GM21723 (cell line): Measurements from ENCODE around the gene C9orf72.
A peak's percentile ranks its signal among the peaks of the same experiment; 100 is the strongest.

Experiments used
- ATAC-seq: cut with Tn5 transposase; IDR thresholded peaks from one replicate; pipeline ENCODE4 v1.9.1; 2021; ENCODE audit warnings: mild to moderate bottlenecking, moderate library complexity; ENCODE audit not compliant: unreplicated experiment

The C9orf72 gene

DNA sequence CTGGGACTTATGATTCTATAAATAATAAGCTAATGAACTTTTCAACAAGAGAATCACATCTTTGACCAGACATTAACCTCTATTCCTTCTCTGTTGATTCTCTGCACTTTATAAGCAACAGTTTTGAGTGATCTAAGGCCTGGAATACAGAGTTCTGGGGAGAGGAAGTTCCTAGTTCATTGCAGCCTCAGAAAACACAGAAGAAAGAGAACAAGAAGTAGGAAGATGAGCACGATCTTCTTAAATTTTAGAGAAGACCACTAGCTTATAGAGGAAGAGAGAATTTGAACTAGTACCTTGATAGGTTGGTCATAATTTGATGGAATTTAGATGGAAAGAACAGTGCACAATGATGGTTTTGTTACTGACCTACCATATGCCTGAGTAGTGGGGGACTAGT lies 8.5 kb upstream of the C9orf72 start:
- no peak for ATAC-seq

DNA sequence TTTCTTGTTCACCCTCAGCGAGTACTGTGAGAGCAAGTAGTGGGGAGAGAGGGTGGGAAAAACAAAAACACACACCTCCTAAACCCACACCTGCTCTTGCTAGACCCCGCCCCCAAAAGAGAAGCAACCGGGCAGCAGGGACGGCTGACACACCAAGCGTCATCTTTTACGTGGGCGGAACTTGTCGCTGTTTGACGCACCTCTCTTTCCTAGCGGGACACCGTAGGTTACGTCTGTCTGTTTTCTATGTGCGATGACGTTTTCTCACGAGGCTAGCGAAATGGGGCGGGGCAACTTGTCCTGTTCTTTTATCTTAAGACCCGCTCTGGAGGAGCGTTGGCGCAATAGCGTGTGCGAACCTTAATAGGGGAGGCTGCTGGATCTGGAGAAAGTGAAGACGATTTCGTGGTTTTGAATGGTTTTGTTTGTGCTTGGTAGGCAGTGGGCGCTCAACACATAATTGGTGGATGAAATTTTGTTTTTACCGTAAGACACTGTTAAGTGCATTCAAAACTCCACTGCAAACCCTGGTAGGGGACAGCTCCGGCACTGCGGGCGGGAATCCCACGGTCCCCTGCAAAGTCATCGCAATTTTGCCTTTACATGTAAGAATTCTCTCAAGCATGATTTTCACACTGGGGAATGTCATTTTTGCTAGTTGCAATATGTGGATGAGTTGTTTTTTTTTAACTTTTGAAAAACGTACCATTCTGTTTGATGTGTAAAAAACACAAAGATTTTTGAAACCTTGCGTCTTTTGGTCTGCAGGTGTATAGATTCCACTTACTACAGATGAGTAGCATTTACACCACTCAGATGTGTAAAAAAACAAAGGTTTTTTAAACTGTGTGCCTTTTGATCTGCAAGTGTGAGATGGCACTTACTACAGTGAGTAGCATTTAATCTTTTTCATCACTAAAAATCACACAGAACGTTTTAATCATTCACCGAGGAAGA lies 631 bp upstream of the C9orf72 start:
- ATAC-seq = peak; percentile 90

DNA sequence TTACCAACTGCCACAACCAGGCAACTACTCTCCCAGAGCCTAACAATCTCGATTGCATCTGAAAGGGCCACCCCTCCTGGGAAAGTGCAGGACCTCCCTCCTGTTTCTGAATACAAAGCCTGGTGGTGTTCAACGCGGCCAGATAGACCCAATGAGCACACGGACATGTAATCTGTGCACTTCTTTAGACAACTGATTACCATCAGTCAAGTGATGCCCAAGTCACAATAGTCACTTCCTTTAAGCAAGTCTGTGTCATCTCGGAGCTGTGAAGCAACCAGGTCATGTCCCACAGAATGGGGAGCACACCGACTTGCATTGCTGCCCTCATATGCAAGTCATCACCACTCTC lies 739 bp downstream of the C9orf72 start:
- peak; percentile 45 for ATAC-seq

DNA sequence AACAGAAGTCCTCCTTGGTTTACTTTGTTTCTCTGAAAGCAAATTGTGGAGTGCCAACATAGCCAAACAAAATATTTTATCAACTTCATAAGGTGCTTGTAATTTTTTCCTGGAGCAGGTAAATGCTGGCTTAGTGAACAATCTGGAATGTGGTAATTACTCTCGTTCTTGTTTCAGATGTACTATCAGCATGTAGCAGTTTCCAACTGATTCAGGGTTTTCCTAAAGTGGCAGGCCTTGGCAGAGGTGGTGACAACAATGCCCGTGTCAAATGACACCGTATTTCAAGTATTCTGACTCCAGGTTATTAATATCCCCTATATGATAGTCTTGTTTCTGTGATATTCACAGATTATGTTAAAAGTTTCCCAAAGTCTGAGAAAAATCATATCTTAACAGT lies 1.2 kb downstream of the C9orf72 start:
- no peak for ATAC-seq

DNA sequence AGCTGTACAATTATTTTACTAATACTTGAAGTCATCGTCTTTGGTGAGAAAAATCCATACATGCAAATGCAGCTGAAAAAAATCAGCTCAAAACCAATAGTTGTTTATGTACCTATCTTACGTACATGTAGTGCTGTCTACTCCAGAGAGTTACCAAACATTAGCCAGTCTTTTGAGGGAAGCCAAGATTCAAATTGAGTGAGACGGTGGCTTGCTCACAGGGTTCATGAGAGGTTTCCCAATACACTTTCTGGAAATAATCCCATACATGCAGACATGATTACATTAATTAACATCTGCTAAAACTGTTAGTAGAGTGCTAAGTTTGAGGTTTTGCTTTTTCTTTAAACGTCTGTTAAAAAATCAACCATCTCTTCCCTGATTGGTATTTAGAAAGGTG lies 2.3 kb downstream of the C9orf72 start:
- no peak for ATAC-seq

DNA sequence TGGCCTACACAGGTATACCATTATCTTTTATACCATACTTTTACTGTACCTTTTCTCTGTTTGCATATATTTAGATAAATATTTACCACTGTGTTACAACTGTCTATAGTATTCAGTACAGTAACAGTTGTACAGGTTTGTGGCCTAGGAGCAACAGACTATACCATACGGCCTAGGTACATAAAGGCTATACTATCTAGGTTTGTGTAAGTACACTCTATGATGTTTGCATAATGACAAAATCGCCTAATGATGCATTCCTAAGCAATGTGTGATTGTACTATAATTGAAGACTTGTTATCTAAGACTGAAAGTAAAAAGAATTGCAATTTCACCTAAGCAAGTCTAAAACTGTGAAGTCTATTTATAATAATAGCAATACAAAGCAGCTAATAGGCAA lies 3.9 kb downstream of the C9orf72 start:
- ATAC-seq = no peak

DNA sequence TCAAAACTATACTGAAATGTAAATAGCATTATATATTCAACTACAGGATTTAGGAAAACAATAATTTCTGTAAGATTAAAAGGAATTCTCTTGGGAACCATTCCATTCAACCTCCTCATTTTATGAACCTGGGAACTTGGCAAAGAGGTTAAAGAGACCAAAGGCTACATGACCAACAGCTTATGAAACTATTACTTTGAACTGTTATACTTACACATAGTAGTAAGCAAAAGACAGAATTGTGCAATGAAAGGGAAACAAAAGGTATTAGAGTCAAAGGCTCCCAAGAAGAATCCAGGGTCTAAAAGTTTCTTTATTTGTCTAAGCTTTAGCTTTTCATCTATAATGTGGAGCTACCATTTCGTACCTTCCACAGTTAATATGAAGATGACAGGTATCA lies 7.2 kb downstream of the C9orf72 start:
- no peak for ATAC-seq

DNA sequence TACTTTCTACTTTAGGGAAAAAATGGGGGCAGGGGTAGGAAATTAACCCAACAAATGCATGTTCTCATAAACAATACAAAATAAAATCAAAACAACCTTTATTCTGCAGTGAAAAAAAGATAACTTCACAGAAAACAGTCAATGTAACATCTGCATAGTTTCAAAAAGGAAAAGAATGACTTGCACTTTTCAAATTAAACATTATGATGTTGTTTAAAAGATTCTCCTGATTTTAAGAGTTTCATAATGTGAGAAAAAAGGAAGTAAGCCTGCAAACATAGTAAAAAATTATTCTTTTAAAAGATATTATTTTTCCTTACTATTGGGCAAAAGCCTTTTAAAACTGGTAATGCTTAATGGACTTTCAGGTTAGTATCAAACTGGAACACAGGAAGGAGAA lies 7.6 kb downstream of the C9orf72 start:
- ATAC-seq = no peak

DNA sequence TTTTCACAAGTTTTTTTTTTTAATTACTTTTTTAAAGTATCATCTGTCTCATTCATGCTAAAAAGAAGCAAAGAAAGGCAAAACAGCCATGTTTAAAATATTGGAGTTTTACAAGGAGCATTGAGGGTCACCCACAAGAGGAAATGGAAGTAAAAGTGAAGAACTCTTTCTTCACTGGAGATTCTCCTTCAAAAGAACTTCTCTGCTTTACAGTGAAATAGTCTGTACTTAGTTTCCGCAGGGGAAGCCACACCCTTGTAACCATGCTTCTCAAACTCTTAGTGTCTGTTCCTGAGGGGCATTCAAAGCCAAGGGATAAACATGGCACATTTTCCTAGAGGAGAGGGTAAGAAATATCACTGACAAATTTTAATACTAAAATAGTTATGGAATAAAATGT lies 8.6 kb downstream of the C9orf72 start:
- ATAC-seq = no peak

DNA sequence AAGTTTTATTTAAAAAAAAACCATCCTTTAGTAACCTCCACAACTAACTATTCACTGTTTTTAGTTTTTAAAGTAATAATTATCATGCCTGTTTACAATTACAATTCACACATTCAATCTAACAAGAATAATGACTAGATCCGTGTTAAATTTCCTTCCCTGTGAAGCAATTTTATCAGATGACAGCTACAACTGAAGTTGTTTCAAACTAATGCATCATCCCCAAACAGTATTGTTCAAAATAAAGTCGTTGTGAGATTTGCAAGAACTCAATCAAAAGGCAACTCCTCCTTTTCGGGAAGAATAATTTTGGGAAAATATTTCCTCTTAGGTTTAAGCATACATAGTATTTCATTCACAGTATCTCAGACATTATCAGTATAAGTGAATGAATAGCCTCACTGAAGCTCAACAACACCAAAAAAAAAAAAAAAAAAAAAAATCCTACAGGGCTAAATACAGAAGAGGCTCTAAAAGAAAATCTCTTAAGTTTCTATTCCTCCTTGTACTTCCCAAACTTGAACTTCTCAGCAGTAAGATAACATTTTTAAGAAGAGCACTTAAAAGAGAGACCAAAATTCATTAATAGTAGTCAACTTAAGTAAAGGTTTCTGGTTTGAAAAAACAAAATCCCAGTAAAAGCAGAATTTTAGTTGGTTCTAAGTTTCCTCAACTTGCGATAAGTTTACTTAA lies 9.4 kb downstream of the C9orf72 start:
- ATAC-seq = no peak

DNA sequence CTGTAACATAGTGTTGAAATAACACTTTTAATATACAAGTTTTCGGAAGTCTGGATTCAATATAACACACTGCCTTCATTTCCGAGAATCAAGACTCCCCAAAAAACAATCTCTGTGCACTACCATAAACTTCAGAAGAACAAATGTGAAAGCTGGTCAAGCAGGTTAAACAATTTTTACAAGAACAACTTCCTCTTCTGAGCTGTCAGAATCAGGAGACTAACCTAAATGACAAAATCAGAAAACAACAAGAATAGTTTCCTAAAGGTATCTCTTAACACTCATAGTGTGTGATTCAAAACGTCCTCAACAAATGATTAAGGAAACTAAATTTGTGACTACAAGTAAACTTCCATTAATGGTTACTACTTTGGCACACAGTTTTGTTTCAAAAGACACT lies 11.6 kb downstream of the C9orf72 start:
- ATAC-seq = peak; percentile 56

DNA sequence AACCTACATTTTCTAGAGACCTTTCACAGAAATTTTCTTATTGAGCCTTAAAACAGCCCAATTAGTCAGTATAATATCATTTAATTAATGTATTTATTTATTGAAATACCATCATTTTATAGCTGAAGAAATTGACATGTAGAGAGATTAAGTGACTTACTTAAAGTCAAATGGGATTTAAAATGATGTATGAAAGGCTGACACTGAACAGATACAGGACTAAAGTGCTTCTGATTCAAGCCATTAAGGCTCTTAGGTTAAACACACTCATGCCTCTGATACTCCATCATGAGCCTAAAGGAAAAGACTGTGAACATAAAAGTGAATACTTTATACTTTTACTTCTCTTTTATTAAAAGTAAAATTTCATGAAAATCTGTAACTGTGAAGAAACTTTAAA lies 12.8 kb downstream of the C9orf72 start:
- no peak for ATAC-seq

DNA sequence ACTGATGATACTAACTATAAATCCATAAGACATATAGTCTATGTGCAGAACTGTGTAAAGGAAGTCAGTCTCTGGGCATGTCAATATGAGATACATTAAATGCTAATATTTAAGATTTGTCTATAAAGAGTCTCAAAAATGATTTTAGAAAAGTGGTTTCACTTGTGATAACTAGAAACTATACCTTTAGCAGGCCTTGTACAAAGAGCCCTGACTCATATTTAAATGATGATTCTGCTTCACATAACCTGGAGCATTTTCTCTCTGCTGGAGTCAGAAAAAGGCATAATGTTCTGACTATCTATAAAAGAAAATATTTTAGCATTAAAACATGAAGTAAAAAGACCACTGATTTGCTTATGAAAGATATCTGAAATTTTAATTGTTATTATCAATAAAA lies 15.0 kb downstream of the C9orf72 start:
- no peak for ATAC-seq

DNA sequence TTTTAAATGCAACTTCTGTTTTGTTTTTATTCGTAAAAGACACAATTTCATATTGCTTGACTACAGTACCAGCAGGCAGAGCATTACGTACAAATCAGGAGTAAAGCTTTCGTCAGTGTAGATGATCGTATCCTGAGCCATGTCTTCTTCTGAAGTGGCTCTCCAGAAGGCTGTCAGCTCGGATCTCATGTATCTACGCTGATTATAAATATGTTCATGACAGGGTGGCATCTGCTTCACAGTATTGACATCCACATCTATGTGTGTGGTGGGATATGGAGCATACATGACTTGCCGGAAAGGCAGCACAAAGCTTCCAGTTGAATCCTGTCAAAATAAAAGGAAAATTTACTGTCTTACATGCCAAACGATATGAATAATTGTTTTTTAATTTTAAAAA lies 16.8 kb downstream of the C9orf72 start:
- no peak for ATAC-seq

DNA sequence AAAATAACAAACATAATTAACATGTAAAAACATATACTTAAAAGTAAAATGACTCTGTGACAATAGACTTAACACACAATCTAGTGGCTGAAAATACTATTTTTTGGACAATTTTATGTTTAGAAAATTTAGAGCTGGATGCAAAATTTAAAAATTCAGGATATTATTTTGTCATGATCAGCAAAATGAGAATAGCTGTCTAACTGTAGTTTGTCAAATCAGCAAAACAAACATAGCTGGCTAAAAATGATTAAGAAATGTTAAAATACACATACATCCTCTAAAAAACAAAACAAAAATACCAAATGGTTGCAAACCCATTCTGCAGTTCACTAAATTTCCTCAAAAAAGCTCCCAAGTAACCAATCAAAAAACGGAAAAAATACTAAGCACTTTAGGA lies 18.6 kb downstream of the C9orf72 start:
- no peak for ATAC-seq

DNA sequence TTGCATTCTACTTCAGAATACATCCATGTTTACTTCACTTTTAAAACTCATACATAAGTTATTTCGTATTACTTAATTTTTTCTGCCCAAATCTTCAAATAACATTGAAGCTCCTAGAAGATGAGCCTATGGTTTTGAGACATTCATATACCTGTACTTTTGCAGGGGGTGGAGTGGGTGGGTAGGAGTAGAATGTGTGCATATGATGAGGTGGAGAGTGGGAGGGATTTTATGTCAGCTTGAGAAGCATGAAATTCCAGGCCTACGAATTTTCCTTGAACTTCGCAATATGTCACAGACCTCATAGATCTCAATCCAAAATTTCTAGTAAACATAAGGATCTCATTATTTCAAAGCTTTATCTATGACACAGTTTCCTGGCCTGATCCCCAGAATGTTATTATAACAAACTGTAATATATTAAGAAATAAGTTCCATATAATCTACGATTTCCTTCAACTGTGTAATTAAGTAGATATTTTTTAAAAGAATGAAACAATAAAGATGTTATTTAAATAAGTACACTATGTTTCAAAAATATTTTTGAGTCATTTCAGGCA lies 24.0 kb downstream of the C9orf72 start:
- ATAC-seq = no peak

DNA sequence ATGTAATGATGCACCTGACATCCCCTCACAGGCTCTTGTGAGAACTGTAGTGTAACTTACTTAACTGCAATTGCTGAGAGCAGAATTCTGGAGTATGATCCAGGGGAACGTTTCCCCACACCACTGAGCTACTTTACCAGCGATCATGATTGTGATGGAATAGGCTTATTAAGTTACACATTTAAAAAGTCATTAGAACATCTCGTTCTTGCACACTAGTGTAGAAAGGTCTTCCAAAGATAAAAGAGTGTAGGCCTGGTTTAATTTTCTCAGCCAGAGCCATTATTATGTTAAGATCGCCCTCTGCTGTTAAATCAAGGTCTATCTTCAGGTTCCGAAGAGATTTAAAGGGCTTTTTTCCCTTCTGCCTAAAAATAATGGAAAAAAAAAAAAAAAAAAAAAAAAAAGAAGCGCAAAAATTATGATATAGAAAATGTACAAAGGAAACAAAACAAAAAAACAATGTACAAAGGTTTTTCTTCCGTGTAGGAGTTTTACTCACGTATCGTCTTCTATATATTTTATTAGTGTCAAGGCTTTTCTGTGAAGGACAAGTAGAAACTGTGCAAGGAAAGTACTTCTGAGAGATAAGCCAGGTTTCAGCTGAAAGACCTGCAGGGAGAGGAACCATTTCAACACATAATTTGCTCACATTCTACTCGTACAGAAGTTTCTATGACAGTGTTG lies 25.1 kb downstream of the C9orf72 start:
- no peak for ATAC-seq

DNA sequence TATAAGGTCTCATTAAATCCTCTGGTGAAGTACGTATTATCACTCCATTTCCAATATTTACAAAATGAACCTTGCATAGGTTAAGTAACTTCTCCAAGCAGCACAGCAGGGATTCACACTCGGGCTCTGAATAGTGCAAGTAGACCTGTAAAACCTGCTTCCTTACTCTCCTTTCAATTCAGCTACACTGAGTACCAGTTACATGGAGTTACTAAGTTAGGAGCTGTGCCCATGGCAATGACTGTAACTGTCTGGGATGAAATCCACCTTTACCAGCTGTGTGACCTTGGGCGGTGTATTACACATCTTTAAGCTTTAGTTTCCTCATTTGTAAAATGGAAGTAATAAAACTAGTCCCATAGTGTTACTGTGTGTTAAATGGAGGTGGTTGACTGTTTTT lies 27.8 kb downstream of the C9orf72 start:
- ATAC-seq = no peak

DNA sequence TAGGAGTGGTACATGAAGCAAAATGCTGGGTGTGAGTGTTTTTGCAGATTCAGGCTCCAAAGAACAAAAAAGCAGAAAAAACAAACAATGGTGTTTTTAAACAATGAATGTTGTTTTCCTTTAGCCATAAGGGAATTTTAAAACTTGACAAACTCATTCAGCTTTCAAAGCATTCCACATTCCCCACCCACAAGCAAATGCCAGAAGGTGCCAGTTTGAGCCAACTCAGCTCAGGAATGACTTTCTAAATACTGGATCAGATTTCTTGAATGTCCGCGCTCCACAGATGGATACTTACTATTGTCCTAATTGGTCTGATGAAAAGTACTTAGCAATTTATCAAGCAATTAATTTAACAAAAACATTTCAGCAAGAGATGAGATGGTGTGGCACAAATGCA lies 30.8 kb downstream of the C9orf72 start:
- no peak for ATAC-seq

DNA sequence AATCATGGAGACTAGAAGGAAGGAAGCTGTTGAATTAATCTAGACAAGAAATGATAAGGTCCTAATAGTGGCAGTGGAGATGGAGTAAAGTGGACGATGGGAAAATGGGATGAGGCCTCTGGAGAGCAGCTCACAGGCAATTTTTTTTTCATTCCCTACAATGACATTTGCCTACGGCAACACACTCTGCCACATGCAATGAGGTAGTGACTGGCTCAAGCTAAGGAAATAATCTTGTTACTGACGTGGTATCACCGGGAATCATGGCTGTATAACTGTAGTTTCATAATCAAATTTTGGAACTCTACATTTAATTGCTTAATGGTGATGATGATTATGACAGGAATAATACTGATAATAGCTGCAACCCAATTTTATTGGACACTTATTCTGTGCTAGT lies 31.5 kb downstream of the C9orf72 start:
- no peak for ATAC-seq

DNA sequence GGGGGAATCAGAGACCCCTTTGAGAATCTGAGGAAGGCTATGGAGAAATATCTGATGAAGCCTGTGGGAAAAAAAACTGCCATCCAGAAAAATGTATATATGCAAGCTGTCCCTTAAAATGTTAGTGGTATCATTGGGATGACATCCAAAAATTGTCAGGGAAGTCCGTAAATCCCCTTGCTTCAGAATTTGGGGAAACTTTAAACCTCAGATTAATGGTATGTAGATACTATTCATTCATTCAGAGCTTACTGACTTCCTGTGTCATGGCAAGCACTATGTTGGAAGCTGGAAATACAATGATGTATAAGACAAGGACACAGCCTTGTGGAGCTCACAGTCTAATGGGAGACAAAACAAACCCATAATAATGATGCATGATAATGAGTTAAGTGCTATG lies 32.8 kb downstream of the C9orf72 start:
- no peak for ATAC-seq
